Testis (tissue), 3 donors: ENCODE results near the gene CCDC40. TPM values are rescaled to one million over a fixed set of nuclear protein-coding genes. Genes with fewer than 3 reads are reported as not detected.
A peak's percentile ranks its signal among the peaks of the same experiment; 100 is the strongest.

Experiments
- DNase-seq: peaks from one replicate; pipeline ENCODE4 v3.0.0-alpha.2; 2019
- H3K27ac ChIP-seq, 2 donors: fragments of 200-600 bp; sonication (generic); one replicate each; pipeline ENCODE4 v1.5.1; 2019
- H3K27me3 ChIP-seq: fragments of 200-600 bp; sonication (generic); one replicate; pipeline ENCODE4 v1.5.1; 2019
- H3K36me3 ChIP-seq: fragments of 200-600 bp; sonication (generic); one replicate; pipeline ENCODE4 v1.5.1; 2017; ENCODE audit warnings: low read depth; ENCODE audit errors: missing control alignments
- H3K4me1 ChIP-seq: fragments of 200-600 bp; sonication (generic); one replicate; pipeline ENCODE4 v1.5.1; 2019
- H3K4me3 ChIP-seq, 2 donors: fragments of 200-600 bp; sonication (generic); one replicate each; pipeline ENCODE4 v1.5.1; 2017 to 2019
- H3K9me3 ChIP-seq: fragments of 200-600 bp; sonication (generic); one replicate; pipeline ENCODE4 v1.5.1; 2017
- CTCF ChIP-seq, 3 experiments: fragments of 450-650 bp in 2 of 3; fragments of 200-600 bp in 1 of 3; sonication (generic) in 1 of 3; IDR thresholded peaks; one replicate each; pipeline ENCODE4 v1.5.1; 2016 to 2019; ENCODE audit warnings: antibody characterized with exemption in 3 of 3, mild to moderate bottlenecking in 2 of 3, moderate library complexity in 1 of 3
- POLR2A ChIP-seq: fragments of 450-650 bp; IDR thresholded peaks from one replicate; pipeline ENCODE4 v1.6.1; 2017; ENCODE audit warnings: antibody characterized with exemption, mild to moderate bottlenecking, moderate library complexity
- WGBS, 2 donors: methylation state at CpG; one replicate each; pipeline ENCODE4 v1.1.5; 2018; 5-methylcytosine and 5-hydroxymethylcytosine counted together
- intact Hi-C: fragments of 100-400 bp; cut with DNase I; formaldehyde crosslinking; loops from one replicate; pipeline ENCODE4 v1.15.1; 2023; ENCODE audit warnings: low total_unique reads
- polyA plus RNA-seq: library from polyadenylated mRNA; stranded (reverse); fragments of 350-450 nt; fragmentation: Illumina TruSeq; extraction: RNeasy Lipid Tissue Mini Kit (QIAGEN cat#74804); gene quantifications from one replicate; pipeline ENCODE4 v1.2.3, GENCODE V29; 2014; ENCODE audit warnings: low read depth, low replicate concordance; ENCODE audit not compliant: insufficient read depth
- total RNA-seq, 2 donors: library from RNA; depleted of rRNA; stranded (reverse); fragments of >200 nt; gene quantifications; one replicate each; pipeline ENCODE4 v1.2.3, GENCODE V29; 2016

CCDC40 gene
- total and polyA plus RNA-seq, 3 donors from 2014 or later = 26.7 to 43.6 (median 38.6) TPM

GRCh38 chr17:80071116-80071841 is 34.8 kb downstream of the CCDC40 start:
- intact Hi-C loops = no loop called here
- peaks cover 38% of the 10 kb centered on the region for H3K4me1 ChIP-seq
- H3K9me3 ChIP-seq = no peaks in the 10 kb centered on the region
- 27 to 29% methylated on average over 20 of the region's 20 CpGs for WGBS, 2 donors
- no peaks in the 10 kb centered on the region for H3K27me3 ChIP-seq
- no peaks in the 10 kb centered on the region for H3K36me3 ChIP-seq
- TF ChIP-seq CTCF (IDR thresholded peaks at IDR 0.05) (no peak), POLR2A (no peak)
- peak; percentile 85 for DNase-seq
- peak overlapping the region; percentile 83 to 88 for H3K27ac ChIP-seq
- peak overlapping the region; percentile 5 to 11 for H3K4me3 ChIP-seq

- Histone ChIP-seq H3K4me3 (no peak overlapping the region), H3K4me1 (peaks cover 34% of the 10 kb centered on the region), H3K27me3 (no peaks in the 10 kb centered on the region), H3K9me3 (no peaks in the 10 kb centered on the region), H3K27ac (peak overlapping the region in 1 of 2 donors; percentile 21), H3K36me3 (no peaks in the 10 kb centered on the region)
- TF ChIP-seq CTCF (IDR thresholded peaks at IDR 0.05) (no peak), POLR2A (no peak)
- DNase-seq = no peak
- intact Hi-C loops = no loop called here
- 81 to 85% methylated on average over 6 of the region's 6 CpGs for WGBS, 2 donors
These were observed 36.0 kb downstream of the CCDC40 start for GRCh38 chr17:80072410-80072809.

- Histone ChIP-seq H3K4me3 (no peak overlapping the region), H3K27ac (no peak overlapping the region), H3K4me1 (no peaks in the 10 kb centered on the region), H3K9me3 (no peaks in the 10 kb centered on the region), H3K36me3 (no peaks in the 10 kb centered on the region), H3K27me3 (no peaks in the 10 kb centered on the region)
- no peak for DNase-seq
- WGBS, 2 donors = 81 to 84% methylated on average over 6 of the region's 6 CpGs
- TF ChIP-seq POLR2A = no peak
- TF ChIP-seq CTCF (IDR thresholded peaks at IDR 0.05) = no peak
- intact Hi-C loops = no loop called here
These were observed 43.6 kb downstream of the CCDC40 start for GRCh38 chr17:80080081-80080480.

GRCh38 chr17:80081596-80081995 is 45.2 kb downstream of the CCDC40 start:
- no peak overlapping the region for H3K4me3 ChIP-seq
- no peaks in the 10 kb centered on the region for H3K9me3 ChIP-seq
- DNase-seq = no peak
- no peaks in the 10 kb centered on the region for H3K4me1 ChIP-seq
- no peak overlapping the region for H3K27ac ChIP-seq
- intact Hi-C loops = no loop called here
- TF ChIP-seq POLR2A = no peak
- TF ChIP-seq CTCF (IDR thresholded peaks at IDR 0.05) = no peak
- WGBS, 2 donors = 94 to 97% methylated on average over 7 to 14 of the region's 14 CpGs
- H3K27me3 ChIP-seq = no peaks in the 10 kb centered on the region
- H3K36me3 ChIP-seq = no peaks in the 10 kb centered on the region
